ENCODE data around the gene MYRIP. TPM values are rescaled to one million over a fixed set of nuclear protein-coding genes. Genes with fewer than 3 reads are reported as not detected.
"Not testable (repeated sequence)": the region's sequence is repeated elsewhere in the genome, so short reads cannot be mapped to it uniquely, and the experiment has no call there.

Gene MYRIP
- total and polyA plus RNA-seq, 2 experiments from 2014 or later, result 0.36 to 0.60 TPM

- Histone ChIP-seq H3K4me3 (no peak overlapping the region), H3K9me3 (ENCODE audit: low read depth) (no peaks in the 10 kb centered on the region), H3K36me3 (no peaks in the 10 kb centered on the region), H3K27me3 (no peaks in the 10 kb centered on the region), H3K27ac (no peak overlapping the region), H3K4me1 (ENCODE audit: low read depth) (no peaks in the 10 kb centered on the region)
- no peak for DNase-seq (ENCODE audit: low read depth in 1 of 2, low spot score in 1 of 2)
- TF ChIP-seq CTCF (IDR thresholded peaks at IDR 0.05; ENCODE audit: low read depth, low read length), result no peak
Measured at GRCh38 chr3:40268802-40269524, 459.6 kb downstream of the MYRIP start.

- Histone ChIP-seq H3K4me1 (ENCODE audit: low read depth) (no peaks in the 10 kb centered on the region), H3K36me3 (no peaks in the 10 kb centered on the region), H3K9me3 (ENCODE audit: low read depth) (no peaks in the 10 kb centered on the region), H3K4me3 (no peak overlapping the region), H3K27me3 (no peaks in the 10 kb centered on the region), H3K27ac (no peak overlapping the region)
- TF ChIP-seq CTCF (IDR thresholded peaks at IDR 0.05; ENCODE audit: low read depth, low read length), result no peak
- DNase-seq (ENCODE audit: low read depth in 1 of 2, low spot score in 1 of 2), result no peak
Measured at GRCh38 chr3:40278791-40279190, 469.4 kb downstream of the MYRIP start.

DNA sequence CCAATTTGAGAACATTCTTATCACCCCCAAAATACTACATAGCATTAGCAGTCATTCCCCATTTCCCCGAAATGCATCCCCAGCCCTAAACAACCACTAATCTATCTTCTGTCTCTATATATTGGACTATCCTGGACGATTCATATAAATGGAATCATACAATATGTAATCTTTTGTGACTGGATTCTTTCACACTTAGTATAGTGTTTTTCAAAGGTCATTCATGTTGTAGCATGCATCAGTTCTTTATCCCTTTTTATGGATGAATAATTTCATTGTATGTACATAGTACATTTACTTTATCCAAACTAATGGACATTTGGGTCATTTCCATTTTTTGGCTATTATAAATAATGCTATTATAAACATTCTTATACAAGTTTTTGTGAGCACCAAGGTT lies 472.6 kb downstream of the MYRIP start:
- no peak for TF ChIP-seq CTCF (IDR thresholded peaks at IDR 0.05; ENCODE audit: low read depth, low read length)
- Histone ChIP-seq H3K4me3 (no peak overlapping the region), H3K27ac (no peak overlapping the region), H3K27me3 (no peaks in the 10 kb centered on the region), H3K9me3 (ENCODE audit: low read depth) (no peaks in the 10 kb centered on the region), H3K36me3 (no peaks in the 10 kb centered on the region), H3K4me1 (ENCODE audit: low read depth) (no peaks in the 10 kb centered on the region)
- DNase-seq (ENCODE audit: low read depth in 1 of 2, low spot score in 1 of 2), result no peak

GRCh38 chr3:40283057-40283456 lies 473.6 kb downstream of the MYRIP start:
- H3K36me3 ChIP-seq, H3K27me3 ChIP-seq: not testable (repeated sequence)

DNA sequence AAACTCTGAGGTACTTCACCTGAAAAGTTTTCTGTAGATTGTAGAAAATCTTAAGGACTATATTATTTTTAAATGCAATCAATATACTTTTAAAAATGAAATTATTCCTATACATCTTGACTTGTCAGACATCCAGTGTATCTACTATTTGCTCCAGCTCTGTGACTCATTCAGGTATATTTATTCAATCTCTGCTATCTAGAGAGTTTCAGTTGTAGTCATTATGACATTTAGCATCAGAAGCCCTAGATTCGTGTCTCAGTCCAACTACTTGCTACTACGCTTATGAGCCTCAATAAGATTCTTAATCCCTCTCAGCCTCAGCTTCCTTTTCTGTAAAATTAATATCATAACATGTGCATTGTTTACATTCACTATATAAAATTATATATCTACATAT lies 477.8 kb downstream of the MYRIP start:
- H3K27ac ChIP-seq, result no peak overlapping the region
- H3K4me1 ChIP-seq (ENCODE audit: low read depth), result peaks cover 17% of the 10 kb centered on the region
- no peaks in the 10 kb centered on the region for H3K9me3 ChIP-seq (ENCODE audit: low read depth)
- TF ChIP-seq CTCF (IDR thresholded peaks at IDR 0.05; ENCODE audit: low read depth, low read length), result no peak
- DNase-seq (ENCODE audit: low read depth in 1 of 2, low spot score in 1 of 2), result no peak
- no peaks in the 10 kb centered on the region for H3K36me3 ChIP-seq
- H3K4me3 ChIP-seq, result no peak overlapping the region
- H3K27me3 ChIP-seq, result no peaks in the 10 kb centered on the region

More at GRCh38 chr3:40283057-40283456, 473.6 kb downstream of the MYRIP start:
- not testable (repeated sequence) for H3K4me1 ChIP-seq (ENCODE audit: low read depth); H3K9me3 ChIP-seq (ENCODE audit: low read depth); H3K27ac ChIP-seq; H3K4me3 ChIP-seq; DNase-seq (ENCODE audit: low read depth in 1 of 2, low spot score in 1 of 2)

DNA sequence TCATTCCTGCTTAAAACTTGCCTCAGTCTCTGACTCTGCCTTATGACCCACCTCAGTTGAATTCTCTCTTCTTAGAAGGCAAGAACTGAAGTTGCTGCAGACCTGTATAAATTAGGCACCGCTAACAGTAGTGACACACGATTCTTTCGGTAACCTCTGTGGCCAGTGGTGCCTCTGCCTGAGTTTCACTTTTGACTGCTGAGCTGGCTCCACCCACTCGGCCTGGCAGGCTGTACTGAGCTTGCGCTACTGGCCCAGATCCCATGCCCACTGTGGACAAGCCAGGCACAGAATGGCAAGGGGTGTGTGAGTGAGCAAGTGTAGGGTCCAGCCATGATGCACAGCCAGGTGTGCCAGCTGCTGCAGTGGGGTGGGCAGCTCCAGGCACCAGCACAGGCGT lies 481.0 kb downstream of the MYRIP start:
- Histone ChIP-seq H3K9me3 (ENCODE audit: low read depth) (no peaks in the 10 kb centered on the region), H3K27me3 (no peaks in the 10 kb centered on the region), H3K4me1 (ENCODE audit: low read depth) (peaks cover 26% of the 10 kb centered on the region), H3K27ac (peak overlapping the region; percentile 80), H3K4me3 (no peak overlapping the region), H3K36me3 (no peaks in the 10 kb centered on the region)
- TF ChIP-seq CTCF (IDR thresholded peaks at IDR 0.05; ENCODE audit: low read depth, low read length), result no peak
- no peak for DNase-seq (ENCODE audit: low read depth in 1 of 2, low spot score in 1 of 2)
